HL-60 (cell line): ENCODE results near the gene WDR33.

ENCODE experiments used
- GABPA ChIP-seq: IDR thresholded peaks from 2 replicates; pipeline ENCODE4 v1.6.1; 2012; ENCODE audit warnings: low read depth
- POLR2AphosphoS5 ChIP-seq: IDR thresholded peaks from 2 replicates; pipeline ENCODE4 v1.6.1; 2012; ENCODE audit warnings: low read depth
- SPI1 ChIP-seq: IDR thresholded peaks from 2 replicates; pipeline ENCODE4 v1.6.1; 2012; ENCODE audit warnings: low read depth, mild to moderate bottlenecking, borderline replicate concordance
- TF ChIP-seq, protein P1 (sequence below): IDR thresholded peaks from one replicate; pipeline ENCODE4 v1.5.1; 2011; ENCODE audit warnings: low read length, control low read depth, inconsistent platforms; ENCODE audit not compliant: insufficient read depth
- TF ChIP-seq, protein P2 (sequence below): IDR thresholded peaks from 2 replicates; pipeline ENCODE4 v1.6.1; 2012; ENCODE audit warnings: low read depth; ENCODE audit not compliant: insufficient replicate concordance

DNA sequence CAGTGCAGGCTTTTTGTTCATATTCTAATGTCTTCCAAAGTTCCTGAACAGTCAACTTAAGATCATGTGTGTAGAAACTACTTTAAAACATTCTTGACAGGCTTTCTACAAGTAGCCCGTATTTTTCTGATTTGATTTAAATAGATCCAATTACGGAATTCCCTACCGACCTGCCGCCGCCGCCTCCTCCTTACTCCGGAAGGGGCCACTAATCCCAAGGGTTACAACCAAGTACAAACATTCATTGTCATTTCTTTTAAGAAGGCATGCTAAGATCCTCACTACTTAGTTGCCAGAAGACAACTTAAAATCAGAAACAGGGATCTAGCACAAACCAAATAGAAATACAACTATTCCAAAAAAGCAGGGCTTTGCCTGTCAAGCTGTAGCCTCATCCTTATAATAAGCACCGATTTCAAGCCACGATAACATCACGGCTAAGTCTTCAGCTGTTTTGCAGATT is 784 bp downstream of the WDR33 start:
- TF ChIP-seq, protein P1, sequence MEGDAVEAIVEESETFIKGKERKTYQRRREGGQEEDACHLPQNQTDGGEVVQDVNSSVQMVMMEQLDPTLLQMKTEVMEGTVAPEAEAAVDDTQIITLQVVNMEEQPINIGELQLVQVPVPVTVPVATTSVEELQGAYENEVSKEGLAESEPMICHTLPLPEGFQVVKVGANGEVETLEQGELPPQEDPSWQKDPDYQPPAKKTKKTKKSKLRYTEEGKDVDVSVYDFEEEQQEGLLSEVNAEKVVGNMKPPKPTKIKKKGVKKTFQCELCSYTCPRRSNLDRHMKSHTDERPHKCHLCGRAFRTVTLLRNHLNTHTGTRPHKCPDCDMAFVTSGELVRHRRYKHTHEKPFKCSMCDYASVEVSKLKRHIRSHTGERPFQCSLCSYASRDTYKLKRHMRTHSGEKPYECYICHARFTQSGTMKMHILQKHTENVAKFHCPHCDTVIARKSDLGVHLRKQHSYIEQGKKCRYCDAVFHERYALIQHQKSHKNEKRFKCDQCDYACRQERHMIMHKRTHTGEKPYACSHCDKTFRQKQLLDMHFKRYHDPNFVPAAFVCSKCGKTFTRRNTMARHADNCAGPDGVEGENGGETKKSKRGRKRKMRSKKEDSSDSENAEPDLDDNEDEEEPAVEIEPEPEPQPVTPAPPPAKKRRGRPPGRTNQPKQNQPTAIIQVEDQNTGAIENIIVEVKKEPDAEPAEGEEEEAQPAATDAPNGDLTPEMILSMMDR, result no peak
- TF ChIP-seq POLR2AphosphoS5 (no peak), GABPA (no peak), SPI1 (no peak)
- TF ChIP-seq, protein P2, sequence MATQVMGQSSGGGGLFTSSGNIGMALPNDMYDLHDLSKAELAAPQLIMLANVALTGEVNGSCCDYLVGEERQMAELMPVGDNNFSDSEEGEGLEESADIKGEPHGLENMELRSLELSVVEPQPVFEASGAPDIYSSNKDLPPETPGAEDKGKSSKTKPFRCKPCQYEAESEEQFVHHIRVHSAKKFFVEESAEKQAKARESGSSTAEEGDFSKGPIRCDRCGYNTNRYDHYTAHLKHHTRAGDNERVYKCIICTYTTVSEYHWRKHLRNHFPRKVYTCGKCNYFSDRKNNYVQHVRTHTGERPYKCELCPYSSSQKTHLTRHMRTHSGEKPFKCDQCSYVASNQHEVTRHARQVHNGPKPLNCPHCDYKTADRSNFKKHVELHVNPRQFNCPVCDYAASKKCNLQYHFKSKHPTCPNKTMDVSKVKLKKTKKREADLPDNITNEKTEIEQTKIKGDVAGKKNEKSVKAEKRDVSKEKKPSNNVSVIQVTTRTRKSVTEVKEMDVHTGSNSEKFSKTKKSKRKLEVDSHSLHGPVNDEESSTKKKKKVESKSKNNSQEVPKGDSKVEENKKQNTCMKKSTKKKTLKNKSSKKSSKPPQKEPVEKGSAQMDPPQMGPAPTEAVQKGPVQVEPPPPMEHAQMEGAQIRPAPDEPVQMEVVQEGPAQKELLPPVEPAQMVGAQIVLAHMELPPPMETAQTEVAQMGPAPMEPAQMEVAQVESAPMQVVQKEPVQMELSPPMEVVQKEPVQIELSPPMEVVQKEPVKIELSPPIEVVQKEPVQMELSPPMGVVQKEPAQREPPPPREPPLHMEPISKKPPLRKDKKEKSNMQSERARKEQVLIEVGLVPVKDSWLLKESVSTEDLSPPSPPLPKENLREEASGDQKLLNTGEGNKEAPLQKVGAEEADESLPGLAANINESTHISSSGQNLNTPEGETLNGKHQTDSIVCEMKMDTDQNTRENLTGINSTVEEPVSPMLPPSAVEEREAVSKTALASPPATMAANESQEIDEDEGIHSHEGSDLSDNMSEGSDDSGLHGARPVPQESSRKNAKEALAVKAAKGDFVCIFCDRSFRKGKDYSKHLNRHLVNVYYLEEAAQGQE, result no peak
